Activated CD8-positive, alpha-beta T cell treated with anti-CD3 and anti-CD28 coated beads for 36 hours (primary cell): ENCODE data around the gene PLPP4. TPM values are rescaled to one million over a fixed set of nuclear protein-coding genes. Genes with fewer than 3 reads are reported as not detected.

ENCODE experiments used
- ATAC-seq: fragments of 200-7000 bp; cut with Tn5 transposase; one replicate; pipeline ENCODE4 v1.10.0; 2021; ENCODE audit warnings: mild to moderate bottlenecking, moderate library complexity
- CTCF ChIA-PET: fragments of 350-600 bp; sonication (Branson Sonifier 250); formaldehyde crosslinking; loops from one replicate; lab custom pipeline; 2021; ENCODE audit warnings: antibody characterized with exemption; lab: Charles Lee
- POLR2A ChIA-PET: fragments of 350-600 bp; sonication (Branson Sonifier 250); formaldehyde crosslinking; loops from one replicate; lab custom pipeline; 2021; ENCODE audit warnings: antibody characterized with exemption; lab: Charles Lee
- DNase-seq: peaks from one replicate; pipeline ENCODE4 v3.0.0-alpha.2; 2020
- H3K27ac Mint-ChIP-seq: one replicate; pipeline ENCODE4 v1.8.0; 2021; ENCODE audit warnings: mild to moderate bottlenecking, mixed read lengths
- H3K27me3 Mint-ChIP-seq: one replicate; pipeline ENCODE4 v1.8.0; 2021; ENCODE audit warnings: mixed read lengths
- H3K36me3 Mint-ChIP-seq: one replicate; pipeline ENCODE4 v1.8.0; 2021; ENCODE audit warnings: low read depth, mixed read lengths
- H3K4me1 Mint-ChIP-seq: one replicate; pipeline ENCODE4 v1.8.0; 2021; ENCODE audit warnings: low read depth, mixed read lengths
- H3K4me3 Mint-ChIP-seq: one replicate; pipeline ENCODE4 v1.8.0; 2021; ENCODE audit warnings: mild to moderate bottlenecking, moderate library complexity, mixed read lengths
- H3K9me3 Mint-ChIP-seq: one replicate; pipeline ENCODE4 v1.8.0; 2021; ENCODE audit warnings: mixed read lengths
- intact Hi-C: fragments of 100-400 bp; cut with micrococcal nuclease; formaldehyde crosslinking; loops from one replicate; pipeline ENCODE4 v1.10.0; 2022
- total RNA-seq, 2 experiments: library from RNA; stranded (reverse); gene quantifications; one replicate each; pipeline ENCODE4 v1.2.3, GENCODE V29; 2021
- TF ChIP-seq, protein P1 (sequence below): fragments of 200-600 bp; IDR thresholded peaks from one replicate; pipeline ENCODE4 v1.8.0; 2022; ENCODE audit warnings: antibody characterized with exemption, mild to moderate bottlenecking

PLPP4 gene
- total RNA-seq, 2 experiments from 2014 or later = not detected

GRCh38 chr10:120542591-120542990, 85.6 kb downstream of the PLPP4 start:
- DNase-seq = no peak
- CTCF ChIA-PET = no interaction called here
- ATAC-seq = no peak
- Mint-ChIP-seq H3K4me1 (no peaks in the 10 kb centered on the region), H3K27ac (no peak overlapping the region), H3K4me3 (no peak overlapping the region), H3K9me3 (no peaks in the 10 kb centered on the region), H3K36me3 (no peaks in the 10 kb centered on the region), H3K27me3 (no peaks in the 10 kb centered on the region)
- POLR2A ChIA-PET = no interaction called here
- intact Hi-C loops = no loop called here
- TF ChIP-seq, protein P1, sequence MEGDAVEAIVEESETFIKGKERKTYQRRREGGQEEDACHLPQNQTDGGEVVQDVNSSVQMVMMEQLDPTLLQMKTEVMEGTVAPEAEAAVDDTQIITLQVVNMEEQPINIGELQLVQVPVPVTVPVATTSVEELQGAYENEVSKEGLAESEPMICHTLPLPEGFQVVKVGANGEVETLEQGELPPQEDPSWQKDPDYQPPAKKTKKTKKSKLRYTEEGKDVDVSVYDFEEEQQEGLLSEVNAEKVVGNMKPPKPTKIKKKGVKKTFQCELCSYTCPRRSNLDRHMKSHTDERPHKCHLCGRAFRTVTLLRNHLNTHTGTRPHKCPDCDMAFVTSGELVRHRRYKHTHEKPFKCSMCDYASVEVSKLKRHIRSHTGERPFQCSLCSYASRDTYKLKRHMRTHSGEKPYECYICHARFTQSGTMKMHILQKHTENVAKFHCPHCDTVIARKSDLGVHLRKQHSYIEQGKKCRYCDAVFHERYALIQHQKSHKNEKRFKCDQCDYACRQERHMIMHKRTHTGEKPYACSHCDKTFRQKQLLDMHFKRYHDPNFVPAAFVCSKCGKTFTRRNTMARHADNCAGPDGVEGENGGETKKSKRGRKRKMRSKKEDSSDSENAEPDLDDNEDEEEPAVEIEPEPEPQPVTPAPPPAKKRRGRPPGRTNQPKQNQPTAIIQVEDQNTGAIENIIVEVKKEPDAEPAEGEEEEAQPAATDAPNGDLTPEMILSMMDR = no peak

DNA sequence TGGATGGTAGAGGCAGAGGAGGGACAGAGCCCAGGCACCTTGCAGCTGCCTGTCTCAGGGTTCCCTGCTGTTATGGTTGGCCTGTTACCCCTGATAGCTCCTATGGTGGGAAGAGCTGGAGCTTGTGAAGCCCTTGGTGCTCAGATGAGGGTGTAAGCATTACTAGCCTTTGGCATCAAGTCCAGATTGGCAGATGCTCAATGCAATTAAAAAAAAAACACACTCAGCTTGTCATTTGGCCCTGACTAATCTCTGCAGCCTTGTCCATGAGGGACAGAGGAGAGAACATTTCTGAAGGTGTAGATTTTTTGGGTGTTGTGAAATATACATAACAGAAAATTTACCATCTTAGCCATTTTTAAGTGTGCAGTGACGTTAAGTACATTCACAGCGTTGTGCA, 86.3 kb downstream of the PLPP4 start:
- H3K4me1 Mint-ChIP-seq = no peaks in the 10 kb centered on the region
- POLR2A ChIA-PET = no interaction called here
- no peak overlapping the region for H3K27ac Mint-ChIP-seq
- peaks cover 2% of the 10 kb centered on the region for H3K27me3 Mint-ChIP-seq
- CTCF ChIA-PET = no interaction called here
- intact Hi-C loops = no loop called here
- TF ChIP-seq, protein P1 = no peak
- no peaks in the 10 kb centered on the region for H3K36me3 Mint-ChIP-seq
- peaks cover 4% of the 10 kb centered on the region for H3K9me3 Mint-ChIP-seq
- ATAC-seq (no peak), DNase-seq (no peak)
- H3K4me3 Mint-ChIP-seq = no peak overlapping the region

DNA sequence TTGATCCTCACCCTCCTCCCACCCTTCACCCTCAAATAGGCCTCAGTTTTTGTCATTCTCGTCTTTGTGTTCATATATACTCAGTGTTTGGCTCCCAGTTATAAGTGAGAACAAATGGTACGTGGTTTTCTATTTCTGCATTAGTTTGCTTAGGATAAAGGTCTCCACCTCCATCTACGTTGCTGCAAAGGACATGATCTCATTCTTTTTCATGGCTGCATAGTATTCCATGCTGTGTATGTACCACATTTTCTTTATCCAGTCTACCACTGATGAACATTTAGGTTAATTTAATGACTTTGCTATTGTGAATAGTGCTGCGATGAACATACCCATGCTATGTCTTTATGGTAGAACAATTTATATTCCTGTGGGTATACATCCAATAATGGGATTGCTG, 91.2 kb downstream of the PLPP4 start:
- ChIA-PET CTCF (no interaction called here), POLR2A (no interaction called here)
- no peaks in the 10 kb centered on the region for H3K4me1 Mint-ChIP-seq
- no peak overlapping the region for H3K4me3 Mint-ChIP-seq
- no peaks in the 10 kb centered on the region for H3K36me3 Mint-ChIP-seq
- H3K9me3 Mint-ChIP-seq = peaks cover 6% of the 10 kb centered on the region
- H3K27ac Mint-ChIP-seq = no peak overlapping the region
- no peak for DNase-seq
- no peak for ATAC-seq
- peaks cover 2% of the 10 kb centered on the region for H3K27me3 Mint-ChIP-seq
- intact Hi-C loops = no loop called here
- TF ChIP-seq, protein P1 = no peak

DNA sequence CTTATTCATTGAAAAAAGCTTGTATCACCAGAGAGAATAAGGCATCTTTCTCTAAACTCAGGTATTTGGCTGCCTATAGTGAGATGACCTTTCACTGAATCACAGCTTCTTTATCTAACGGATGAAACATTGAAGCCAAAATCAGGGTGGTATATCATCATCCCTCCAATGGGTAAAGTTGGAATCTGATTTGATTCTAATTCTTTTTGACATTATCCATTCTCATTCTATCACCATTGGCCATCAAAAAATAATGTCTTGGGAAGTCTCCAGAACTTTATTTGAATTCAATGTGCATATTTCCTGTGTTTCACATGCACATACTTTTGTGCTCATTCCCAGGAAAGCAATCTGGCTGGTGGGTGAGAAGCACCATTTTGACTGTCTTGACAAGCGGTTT, 95.2 kb downstream of the PLPP4 start:
- DNase-seq (no peak), ATAC-seq (no peak)
- CTCF ChIA-PET = no interaction called here
- intact Hi-C loops = no loop called here
- H3K36me3 Mint-ChIP-seq = no peaks in the 10 kb centered on the region
- POLR2A ChIA-PET = no interaction called here
- H3K4me3 Mint-ChIP-seq = no peak overlapping the region
- H3K4me1 Mint-ChIP-seq = no peaks in the 10 kb centered on the region
- H3K27ac Mint-ChIP-seq = no peak overlapping the region
- peaks cover 2% of the 10 kb centered on the region for H3K27me3 Mint-ChIP-seq
- TF ChIP-seq, protein P1 = no peak
- H3K9me3 Mint-ChIP-seq = peaks cover 13% of the 10 kb centered on the region

DNA sequence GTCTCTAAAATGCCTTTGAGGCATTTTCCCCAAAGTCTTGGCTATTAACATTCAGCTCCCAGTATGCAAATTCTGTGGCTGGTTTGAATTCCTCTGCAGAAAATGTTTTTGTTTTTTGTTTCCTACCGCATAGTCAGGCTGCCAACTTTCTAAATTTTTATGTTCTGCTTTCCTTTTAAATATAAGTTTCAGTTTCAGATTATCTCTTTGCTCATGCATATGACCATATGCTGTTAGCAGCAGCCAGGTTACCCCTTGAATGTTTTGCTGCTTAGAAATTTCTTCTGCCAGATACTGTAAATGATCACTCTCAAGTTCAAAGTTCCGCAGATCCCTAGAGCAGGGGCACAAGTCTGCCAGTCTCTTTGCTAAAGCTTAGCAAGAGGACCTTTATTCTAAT, 96.9 kb downstream of the PLPP4 start:
- H3K4me3 Mint-ChIP-seq = no peak overlapping the region
- ChIA-PET CTCF (no interaction called here), POLR2A (no interaction called here)
- H3K4me1 Mint-ChIP-seq = no peaks in the 10 kb centered on the region
- no peaks in the 10 kb centered on the region for H3K36me3 Mint-ChIP-seq
- H3K27ac Mint-ChIP-seq = no peak overlapping the region
- ATAC-seq = no peak
- intact Hi-C loops = no loop called here
- no peak for DNase-seq
- H3K9me3 Mint-ChIP-seq = peaks cover 7% of the 10 kb centered on the region
- H3K27me3 Mint-ChIP-seq = no peaks in the 10 kb centered on the region
- TF ChIP-seq, protein P1 = no peak
